ENCODE measurements around the gene ENTR1.

DNA sequence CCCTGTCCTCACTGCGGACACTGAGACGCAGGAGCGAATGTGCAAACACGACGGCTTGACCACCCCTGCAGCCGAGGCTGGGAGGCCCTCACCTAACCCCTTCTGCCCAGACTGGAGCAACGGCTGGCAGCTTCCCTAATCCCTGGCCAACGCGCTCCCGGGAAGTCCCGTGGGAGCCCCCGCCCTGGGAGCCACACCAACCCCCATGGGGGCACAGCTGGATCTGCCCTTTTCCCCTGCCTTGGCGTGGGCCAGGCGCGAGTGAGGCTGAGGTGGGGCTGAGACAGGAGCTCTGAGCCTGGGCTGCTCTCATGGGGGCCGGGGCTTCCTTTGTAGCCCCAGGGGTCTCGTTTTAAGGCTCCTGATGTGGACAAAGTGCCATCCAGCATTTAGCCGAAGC is 42.2 kb downstream of the ENTR1 start:
- TF ChIP-seq ZNF274 (IDR thresholded peaks at IDR 0.05; ENCODE audit: low read depth, low read length) (no peak), YY1 (IDR thresholded peaks at IDR 0.05; ENCODE audit: insufficient read depth, insufficient read length) (no peak)

Measured in NT2/D1 (cell line).